ENCODE results near the gene TOMM22. TPM values are rescaled to one million over a fixed set of nuclear protein-coding genes. Genes with fewer than 3 reads are reported as not detected.

Gene TOMM22
- total RNA-seq, 4 donors from 2014 or later = 25.7 to 36.8 (median 32.2) TPM

DNA sequence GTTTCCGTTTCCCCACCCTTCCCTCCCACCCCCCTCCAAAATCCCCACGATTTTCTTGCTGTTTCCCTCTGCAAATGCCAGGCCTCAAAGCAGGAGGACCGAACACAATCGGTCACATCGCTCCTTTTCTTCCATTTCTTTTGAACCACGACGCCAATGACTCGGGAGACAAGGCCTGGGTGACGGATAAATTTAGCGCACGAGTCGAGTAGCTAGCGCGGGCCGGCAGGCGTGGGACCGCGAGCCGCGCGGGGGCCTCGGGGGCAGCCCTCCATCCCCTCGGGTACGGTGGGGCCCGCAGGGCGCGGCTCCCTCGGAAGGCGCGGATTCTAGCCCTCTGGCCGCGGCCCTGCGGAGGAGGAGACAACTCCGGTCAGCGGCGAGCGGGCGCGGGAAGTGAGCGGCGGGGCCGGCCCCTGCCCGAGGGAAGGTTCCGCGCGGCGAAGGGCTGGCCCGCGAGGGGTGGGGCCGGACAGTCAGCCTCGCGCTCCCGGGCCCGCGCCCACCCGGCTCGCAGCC is 18.6 kb downstream of the TOMM22 start:
- TF ChIP-seq, protein P1, sequence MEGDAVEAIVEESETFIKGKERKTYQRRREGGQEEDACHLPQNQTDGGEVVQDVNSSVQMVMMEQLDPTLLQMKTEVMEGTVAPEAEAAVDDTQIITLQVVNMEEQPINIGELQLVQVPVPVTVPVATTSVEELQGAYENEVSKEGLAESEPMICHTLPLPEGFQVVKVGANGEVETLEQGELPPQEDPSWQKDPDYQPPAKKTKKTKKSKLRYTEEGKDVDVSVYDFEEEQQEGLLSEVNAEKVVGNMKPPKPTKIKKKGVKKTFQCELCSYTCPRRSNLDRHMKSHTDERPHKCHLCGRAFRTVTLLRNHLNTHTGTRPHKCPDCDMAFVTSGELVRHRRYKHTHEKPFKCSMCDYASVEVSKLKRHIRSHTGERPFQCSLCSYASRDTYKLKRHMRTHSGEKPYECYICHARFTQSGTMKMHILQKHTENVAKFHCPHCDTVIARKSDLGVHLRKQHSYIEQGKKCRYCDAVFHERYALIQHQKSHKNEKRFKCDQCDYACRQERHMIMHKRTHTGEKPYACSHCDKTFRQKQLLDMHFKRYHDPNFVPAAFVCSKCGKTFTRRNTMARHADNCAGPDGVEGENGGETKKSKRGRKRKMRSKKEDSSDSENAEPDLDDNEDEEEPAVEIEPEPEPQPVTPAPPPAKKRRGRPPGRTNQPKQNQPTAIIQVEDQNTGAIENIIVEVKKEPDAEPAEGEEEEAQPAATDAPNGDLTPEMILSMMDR (IDR thresholded peaks at IDR 0.05) = no peak
- TF ChIP-seq POLR2AphosphoS5 (IDR thresholded peaks at IDR 0.05) = peak in 1 of 2 donors; percentile 4
- no peak for TF ChIP-seq EP300 (IDR thresholded peaks at IDR 0.05)
- no peak for TF ChIP-seq POLR2A (IDR thresholded peaks at IDR 0.05; ENCODE audit: low read depth)
- Histone ChIP-seq H3K4me1 (peaks cover 49 to 67% (median 61%) of the 10 kb centered on the region in 4 donors), H3K27me3 (no peaks in the 10 kb centered on the region), H3K36me3 (no peaks in the 10 kb centered on the region), H3K27ac (replicated peaks in 1 of 4) (peak overlapping the region; percentile 96 to 99 (median 98)), H3K4me3 (peak overlapping the region; percentile 71 to 95 (median 84)), H3K9me3 (no peaks in the 10 kb centered on the region)
- WGBS = 0% methylated on average over 28 of the region's 57 CpGs
- DNase-seq (ENCODE audit: extremely low spot score) = peak; percentile 92
- intact Hi-C loops (cut with DNase I) = no loop called here

DNA sequence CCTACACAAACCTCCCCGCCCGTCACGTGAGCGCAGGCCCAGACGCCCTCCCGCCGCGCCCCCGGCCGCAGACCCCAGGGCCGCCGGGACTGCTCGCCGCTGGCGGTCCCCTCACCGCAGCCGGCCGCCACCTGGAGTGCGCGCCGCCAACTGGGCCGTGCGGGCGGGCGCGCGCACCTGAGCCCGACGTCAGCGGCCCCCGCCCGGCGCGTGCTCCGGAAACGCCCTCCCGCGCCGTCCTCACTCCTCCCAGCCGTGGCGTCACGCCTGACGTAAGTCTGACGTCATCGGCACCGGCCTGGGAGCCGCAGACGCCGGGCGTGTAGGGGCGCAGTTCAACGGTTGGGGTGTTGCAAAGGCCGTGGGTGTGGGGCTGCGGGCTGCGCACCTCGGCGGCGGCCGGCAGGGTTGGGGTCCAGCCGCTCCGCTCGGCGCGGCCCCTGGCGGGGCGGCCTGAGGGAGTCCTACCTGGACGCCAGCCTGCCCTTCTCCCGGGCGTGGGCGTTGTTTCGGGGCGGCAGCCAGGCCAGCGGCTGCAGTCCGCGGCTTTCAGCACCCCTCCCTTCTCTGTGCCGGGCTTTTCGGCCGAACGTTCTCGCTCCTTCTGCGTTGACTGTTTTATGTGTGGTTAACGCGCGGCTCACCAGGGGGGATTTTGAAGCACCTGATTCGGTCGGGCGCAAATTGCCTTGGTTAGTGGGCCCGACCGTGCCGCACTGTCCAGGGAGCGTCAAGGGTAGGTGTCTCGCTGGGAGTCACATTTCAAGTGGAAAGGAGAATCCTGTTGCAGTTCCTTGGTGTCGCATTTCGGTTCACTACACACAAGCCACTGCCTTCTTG is 19.3 kb downstream of the TOMM22 start, which contains the start of gene JOSD1:
Gene JOSD1 (minus strand): TSS at position 155 of the 840 bp plus-strand sequence. CDS start 956 bp downstream, outside the sequence.
- Histone ChIP-seq H3K27me3 (no peaks in the 10 kb centered on the region), H3K27ac (replicated peaks in 1 of 4) (peak within 1 kb of the TSS; percentile 96 to 99 (median 98)), H3K4me3 (peak within 1 kb of the TSS; percentile 71 to 95 (median 84)), H3K4me1 (peaks cover 43 to 60% (median 54%) of the 10 kb centered on the region in 4 donors), H3K36me3 (no peaks in the 10 kb centered on the region), H3K9me3 (no peaks in the 10 kb centered on the region)
- TF ChIP-seq, protein P1 (IDR thresholded peaks at IDR 0.05) = peak in 1 of 3 experiments; percentile 17
- TF ChIP-seq POLR2A (IDR thresholded peaks at IDR 0.05; ENCODE audit: low read depth) (peak; percentile 97), EP300 (IDR thresholded peaks at IDR 0.05) (peak; percentile 93), POLR2AphosphoS5 (IDR thresholded peaks at IDR 0.05) (peak; percentile 99 to 100)
- peak; percentile 98 for DNase-seq (ENCODE audit: extremely low spot score)
- intact Hi-C loops (cut with DNase I) = no loop called here
- 0% methylated on average over 15 of the region's 94 CpGs for WGBS

DNA sequence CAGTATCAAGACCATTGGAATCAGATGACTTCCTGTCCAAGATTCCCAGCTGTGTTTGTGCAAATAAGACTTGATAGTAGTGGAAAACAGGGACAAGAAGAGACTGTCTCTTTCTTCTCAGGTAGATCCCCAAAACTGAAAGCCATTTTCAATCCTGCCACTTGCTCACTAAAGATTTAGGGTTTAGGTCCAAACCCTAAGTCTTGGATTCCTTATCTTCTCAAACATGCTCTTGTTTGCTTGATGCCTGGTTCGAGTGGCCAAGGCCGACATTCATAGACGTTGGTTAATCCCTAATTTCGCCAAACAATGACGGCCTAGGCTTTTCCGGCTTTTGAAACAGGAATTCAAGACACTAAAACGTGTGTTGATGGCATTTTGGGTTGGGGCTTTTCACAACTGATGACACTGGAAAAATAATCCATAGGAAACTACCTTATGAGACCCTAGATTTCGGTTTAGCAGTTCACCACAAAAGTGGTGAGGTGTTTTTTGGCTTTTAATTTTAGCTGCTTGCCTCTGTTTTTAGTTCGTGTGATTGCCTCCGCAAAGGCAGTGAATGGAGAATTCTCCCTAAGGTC is 23.0 kb downstream of the TOMM22 start:
- no peak for DNase-seq (ENCODE audit: extremely low spot score)
- Histone ChIP-seq H3K9me3 (no peaks in the 10 kb centered on the region), H3K27me3 (no peaks in the 10 kb centered on the region), H3K36me3 (peaks cover 0 to 6% (median 6%) of the 10 kb centered on the region in 4 donors), H3K27ac (replicated peaks in 1 of 4) (peak overlapping the region; percentile 76 to 100 (median 84)), H3K4me3 (peak overlapping the region; percentile 36 to 89 (median 46)), H3K4me1 (peaks cover 28 to 55% (median 47%) of the 10 kb centered on the region in 4 donors)
- intact Hi-C loops (cut with DNase I) = no loop called here
- TF ChIP-seq POLR2A (IDR thresholded peaks at IDR 0.05; ENCODE audit: low read depth) (no peak), EP300 (IDR thresholded peaks at IDR 0.05) (no peak), POLR2AphosphoS5 (IDR thresholded peaks at IDR 0.05) (no peak)
- WGBS = 14% methylated on average over 10 of the region's 10 CpGs

DNA sequence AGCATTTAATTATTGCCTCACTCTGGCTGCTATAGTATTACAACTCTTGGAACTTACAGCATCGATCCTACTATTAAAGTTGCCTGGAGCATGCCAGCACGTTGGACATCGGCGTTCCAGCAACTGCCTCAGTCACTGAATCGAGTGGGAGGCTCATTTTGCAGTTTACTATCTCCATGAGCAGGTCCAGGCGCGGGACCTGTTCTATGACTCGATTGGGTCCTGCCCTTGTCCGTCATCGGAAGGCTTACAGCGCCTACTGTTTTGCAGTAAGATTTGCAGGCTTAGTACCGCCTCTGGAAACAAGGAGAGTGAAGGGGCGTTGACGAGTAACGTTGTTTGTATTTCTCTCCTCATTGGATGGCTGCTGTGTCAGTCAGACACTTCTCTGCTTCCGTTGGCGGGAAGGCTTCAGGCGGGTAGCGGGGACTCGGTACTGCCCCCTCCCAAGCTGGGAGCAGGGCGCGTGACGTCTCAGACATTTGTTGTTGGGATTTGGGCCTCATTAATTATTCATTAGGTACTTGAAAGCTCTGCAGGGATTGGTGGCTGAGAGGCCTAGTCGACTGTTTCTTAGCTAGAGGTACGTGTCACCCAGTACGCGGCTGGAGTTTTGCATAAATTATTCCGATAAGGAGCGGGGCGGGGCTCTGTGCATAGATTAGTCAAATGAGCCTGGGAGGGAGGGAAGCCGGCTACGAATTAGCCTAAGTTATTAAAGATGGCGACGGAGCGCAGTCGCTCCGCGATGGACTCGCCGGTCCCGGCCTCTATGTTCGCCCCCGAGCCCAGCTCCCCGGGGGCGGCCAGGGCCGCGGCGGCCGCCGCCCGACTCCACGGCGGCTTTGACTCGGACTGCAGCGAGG is 23.7 kb downstream of the TOMM22 start, which contains the start of gene GTPBP1:
Gene GTPBP1 (plus strand): TSS at position 710 of the 866 bp plus-strand sequence. CDS start 12 bp downstream, at position 722.
- Histone ChIP-seq H3K9me3 (no peaks in the 10 kb centered on the region), H3K4me3 (peak within 1 kb of the TSS; percentile 82 to 100 (median 87)), H3K4me1 (peaks cover 28 to 55% (median 45%) of the 10 kb centered on the region in 4 donors), H3K27ac (replicated peaks in 1 of 4) (peak within 1 kb of the TSS; percentile 97 to 100 (median 98)), H3K36me3 (peaks cover 0 to 12% (median 10%) of the 10 kb centered on the region in 4 donors), H3K27me3 (no peaks in the 10 kb centered on the region)
- WGBS = under 1% methylated on average over 31 of the region's 55 CpGs
- intact Hi-C loops (cut with DNase I) = loop anchor here (2.0 kb wide), 1 partner anchor 49 kb away; the partner anchor contains the start of gene SUN2
- TF ChIP-seq POLR2AphosphoS5 (IDR thresholded peaks at IDR 0.05) (peak; percentile 87 to 94), POLR2A (IDR thresholded peaks at IDR 0.05; ENCODE audit: low read depth) (peak; percentile 91), EP300 (IDR thresholded peaks at IDR 0.05) (no peak)
- TF ChIP-seq, protein P1 (IDR thresholded peaks at IDR 0.05) = peak in 2 of 3 experiments; percentile 12 to 17
- DNase-seq (ENCODE audit: extremely low spot score) = peak; percentile 100

Measured in esophagus muscularis mucosa (tissue), 4 donors.